HG02588 (cell line): ENCODE data around the gene ATP6V0C.
"Not testable (repeated sequence)": the region's sequence is repeated elsewhere in the genome, so short reads cannot be mapped to it uniquely, and the experiment has no call there.

Experiments used
- ATAC-seq: cut with Tn5 transposase; IDR thresholded peaks from one replicate; pipeline ENCODE4 v1.9.1; 2021; ENCODE audit warnings: mild to moderate bottlenecking, moderate library complexity; ENCODE audit not compliant: unreplicated experiment

ATP6V0C gene

GRCh38 chr16:2527071-2527783, 13.5 kb downstream of the ATP6V0C start:
- no peak for ATAC-seq

DNA sequence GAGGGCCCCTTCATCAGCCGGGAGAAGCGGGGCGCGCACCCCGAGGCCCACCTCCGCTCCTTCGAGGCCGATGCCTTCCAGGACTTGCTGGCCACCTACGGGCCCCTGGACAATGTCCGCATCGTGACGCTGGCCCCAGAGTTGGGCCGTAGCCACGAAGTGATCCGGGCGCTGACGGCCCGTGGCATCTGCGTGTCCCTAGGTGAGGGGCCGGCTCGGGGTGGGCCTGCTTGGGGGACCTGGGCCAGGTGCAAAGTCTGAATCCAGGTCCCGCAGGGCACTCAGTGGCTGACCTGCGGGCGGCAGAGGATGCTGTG, 14.0 kb downstream of the ATP6V0C start:
- no peak for ATAC-seq

GRCh38 chr16:2528161-2529060, 14.7 kb downstream of the ATP6V0C start:
- no peak for ATAC-seq

DNA sequence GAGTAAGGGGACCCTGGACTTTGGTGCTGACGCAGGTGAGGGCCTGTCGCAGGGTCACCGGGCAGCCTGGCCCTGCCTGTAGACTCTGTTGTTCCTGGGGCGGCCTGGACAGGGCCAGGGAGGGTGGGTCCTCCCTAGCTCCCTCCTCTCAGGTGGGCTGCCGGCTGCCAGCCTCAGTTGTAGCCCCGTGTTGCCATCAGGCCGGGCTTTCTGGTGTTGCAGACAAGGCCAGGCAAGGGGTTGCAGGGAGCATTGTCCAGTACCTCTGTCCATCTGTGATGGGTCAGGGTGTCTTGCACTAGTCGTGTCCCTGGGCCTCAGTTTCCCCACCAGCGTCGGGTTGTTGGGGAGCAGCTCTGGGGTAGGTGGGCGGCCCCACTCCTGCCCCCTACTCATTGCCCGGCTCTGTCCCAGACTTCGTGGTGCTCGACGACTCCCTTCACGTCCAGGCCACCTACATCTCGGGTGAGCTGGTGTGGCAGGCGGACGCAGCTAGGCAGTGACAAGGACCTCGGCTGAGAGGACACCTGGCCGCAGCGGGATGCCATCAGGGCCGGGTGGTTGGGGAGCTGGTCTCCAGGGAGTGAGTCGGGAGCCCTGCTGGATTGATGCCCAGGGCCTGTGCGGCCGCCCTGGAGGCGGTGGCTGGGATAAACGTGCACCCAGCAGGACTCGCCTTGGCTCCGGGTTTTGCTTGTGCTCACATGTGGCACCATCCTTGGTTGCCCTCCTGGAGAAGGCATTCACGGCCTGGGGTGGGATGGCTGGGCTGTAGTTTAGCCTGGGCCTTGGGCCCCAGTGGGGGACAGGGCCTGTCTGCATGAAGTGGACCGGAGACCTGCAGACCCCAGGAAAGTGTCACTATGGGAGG, 15.5 kb downstream of the ATP6V0C start:
- ATAC-seq = no peak

DNA sequence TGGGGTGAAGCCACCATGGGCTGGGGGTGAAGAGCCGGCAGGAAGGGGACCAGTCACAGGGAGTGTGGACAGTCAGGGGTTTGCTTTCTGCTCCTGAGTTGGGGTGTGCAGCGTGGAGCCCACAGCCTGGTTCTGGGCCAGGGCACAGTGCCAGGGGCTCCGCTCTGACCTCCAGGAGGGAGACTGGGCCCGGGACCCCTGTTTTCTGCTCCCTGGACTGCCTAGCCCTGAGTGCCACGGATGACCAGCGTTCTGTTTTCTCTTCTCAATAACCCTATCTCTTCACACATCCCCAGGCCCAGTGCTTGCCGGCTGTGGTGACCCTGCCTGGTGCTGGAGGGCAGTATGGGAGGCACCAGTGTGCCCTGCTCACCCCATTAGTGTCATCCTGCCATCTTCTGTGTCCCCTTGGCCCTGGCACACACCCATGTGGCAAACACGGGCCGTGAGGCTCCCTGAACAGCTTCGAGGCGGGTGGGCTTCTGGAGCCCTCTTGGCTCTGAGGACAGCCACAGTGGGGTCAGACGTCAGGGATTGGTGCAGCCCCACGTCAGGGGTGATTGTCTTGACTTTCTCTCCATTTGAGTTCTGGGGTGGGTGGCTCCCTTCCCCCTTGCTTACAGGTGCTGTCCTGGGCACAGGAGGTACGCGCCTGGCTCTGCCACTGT, 16.3 kb downstream of the ATP6V0C start:
- no peak for ATAC-seq

DNA sequence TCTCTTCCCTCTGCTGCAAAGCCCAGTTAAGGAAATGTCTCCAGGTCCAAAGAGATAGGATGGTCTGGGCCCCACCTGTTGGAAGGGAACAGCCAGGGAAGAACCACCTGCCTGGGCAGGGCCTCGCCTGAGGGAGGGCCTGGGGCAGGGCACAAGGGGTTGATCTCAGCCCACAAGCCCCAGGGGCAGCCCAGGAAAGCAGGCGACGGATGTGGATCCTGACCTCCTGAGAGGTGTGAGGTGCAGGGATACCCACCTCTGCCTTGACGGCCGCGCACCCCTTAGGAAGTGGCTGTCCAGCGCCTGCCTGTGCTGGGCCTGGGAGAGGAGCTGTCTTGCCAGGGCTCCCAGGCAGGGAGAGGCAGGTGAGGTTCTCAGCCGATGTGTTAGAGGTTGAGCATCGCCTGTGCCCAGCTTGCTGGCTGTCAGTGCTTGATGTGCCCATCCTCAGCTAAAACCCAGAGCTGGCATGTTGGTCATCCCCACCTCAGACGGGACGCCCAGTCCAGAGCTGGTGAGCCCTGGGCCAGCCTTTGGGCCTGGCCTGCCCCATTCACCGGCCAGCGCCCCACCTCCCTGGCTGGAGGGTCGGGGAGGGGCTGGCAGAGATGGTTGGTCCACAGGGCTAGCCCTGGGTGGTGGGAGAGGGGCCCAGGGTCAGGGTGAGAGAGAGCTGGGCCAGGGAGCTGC, 17.0 kb downstream of the ATP6V0C start:
- ATAC-seq = no peak

DNA sequence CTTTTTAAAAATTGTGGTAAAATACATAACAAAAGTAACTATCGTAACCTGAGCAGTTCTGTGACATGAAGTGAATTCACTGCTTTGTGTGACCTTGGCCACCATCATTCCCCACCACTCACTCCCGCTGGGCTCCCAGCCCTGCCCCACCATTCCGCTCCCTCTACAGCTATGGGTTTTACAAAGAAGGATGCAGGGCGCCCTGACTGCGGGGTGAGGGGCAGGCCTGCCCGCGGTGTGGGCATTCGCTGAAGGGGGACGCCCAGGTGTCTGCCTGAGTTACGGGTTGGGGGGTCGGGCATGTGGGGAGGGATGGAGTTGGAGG, 17.6 kb downstream of the ATP6V0C start, which contains the start of gene CEMP1:
Gene CEMP1 (minus strand): TSS at position 38 of the 325 bp plus-strand sequence. CDS start 335 bp downstream, outside the sequence.
- no peak for ATAC-seq

DNA sequence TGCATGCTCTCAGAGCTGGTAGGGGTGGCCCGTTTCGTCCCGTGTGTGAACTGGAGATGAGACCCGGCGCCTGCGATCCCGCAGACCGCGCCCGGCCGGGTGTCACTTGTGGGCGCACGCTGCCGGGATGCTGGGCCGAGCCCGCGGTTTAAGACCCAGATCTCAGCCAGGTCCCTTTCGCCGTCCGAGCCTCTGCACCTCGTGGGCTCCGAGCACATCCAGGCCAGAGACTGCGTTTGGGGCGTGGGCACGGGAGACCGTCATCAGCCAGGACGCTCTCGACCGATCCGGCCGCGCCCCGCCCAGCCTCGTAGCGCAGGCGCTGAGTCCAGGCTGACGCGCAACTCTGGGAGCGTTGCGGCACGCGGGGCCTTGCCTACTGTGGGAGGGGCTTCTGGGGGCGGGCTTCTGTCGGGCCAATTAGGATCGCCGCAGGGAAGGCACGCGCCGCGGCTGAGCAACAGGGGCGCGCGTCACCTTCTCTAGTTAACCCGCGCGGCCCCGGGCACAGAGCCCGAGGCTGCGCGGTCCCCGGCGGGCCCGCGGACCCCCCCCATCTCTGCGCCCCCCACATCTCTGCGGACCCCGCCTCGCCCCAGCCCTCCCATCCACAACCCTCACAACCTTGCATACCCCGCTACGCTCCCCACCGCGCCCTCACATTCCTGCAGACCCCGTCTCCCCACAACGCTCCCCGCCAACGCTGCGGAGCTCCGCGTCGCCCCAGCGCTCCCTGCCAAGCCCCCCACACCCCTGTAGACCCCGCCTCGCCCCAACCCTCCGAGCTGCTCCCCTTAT, 18.1 kb downstream of the ATP6V0C start:
- peak; percentile 84 for ATAC-seq

DNA sequence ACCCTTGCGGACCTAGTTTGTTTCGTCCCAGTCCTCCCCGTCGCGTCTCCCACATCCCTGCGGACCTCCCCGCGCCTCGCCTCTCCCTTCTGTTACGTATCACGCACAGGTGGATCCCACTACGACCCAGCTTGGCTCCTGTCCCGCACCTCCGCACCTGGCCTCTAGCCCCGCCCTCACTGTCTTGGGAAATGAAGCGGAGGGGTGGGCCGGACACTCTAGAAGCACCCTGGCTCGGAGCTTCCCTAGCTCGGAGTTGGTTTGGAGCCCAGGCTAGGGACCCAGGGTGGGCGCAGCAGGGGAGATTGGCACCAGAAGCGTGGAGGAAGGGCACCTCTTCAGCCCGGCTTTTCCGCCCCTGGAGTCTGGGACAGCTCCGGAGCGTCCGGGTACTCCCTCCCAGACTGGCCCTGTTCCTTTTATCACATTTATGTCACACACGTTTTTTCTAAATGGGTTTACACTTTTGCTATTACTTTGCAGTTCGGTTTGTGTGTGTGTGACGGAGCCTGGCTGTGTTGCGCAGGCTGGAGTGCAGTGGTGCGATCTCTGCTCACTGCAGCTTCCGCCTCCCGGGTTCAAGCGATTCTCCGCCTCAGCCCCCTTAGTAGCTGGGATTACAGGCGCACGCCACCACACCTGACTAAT, 18.9 kb downstream of the ATP6V0C start:
- ATAC-seq = no peak

DNA sequence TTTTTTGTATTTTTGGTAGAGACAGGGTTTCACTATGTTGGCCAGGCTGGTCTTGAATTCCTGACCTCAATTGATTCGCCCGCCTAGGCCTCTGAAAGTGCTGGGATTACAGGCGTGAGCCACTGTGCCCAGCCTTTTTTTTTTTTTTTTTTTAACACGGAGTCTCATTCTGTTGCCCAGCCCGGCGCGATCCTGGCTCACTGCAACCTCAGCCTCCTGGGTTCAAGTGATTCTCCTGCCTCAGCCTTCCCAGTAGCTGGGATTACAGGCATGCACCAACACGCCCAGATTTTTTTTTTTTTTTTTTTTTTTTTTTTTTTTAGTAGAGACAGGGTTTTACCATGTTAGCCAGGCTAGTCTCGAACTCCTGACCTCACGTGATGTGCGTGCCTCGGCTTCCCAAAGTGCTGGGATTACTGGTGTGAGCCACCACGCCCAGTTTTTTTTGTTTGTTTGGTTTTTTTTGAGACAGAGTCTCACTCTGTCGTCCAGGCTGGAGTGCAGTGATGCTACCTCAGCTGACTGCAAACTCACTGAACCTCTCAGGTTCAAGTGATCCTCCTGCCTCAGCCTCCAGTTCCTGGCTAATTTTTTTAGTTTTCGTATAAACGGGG, 19.5 kb downstream of the ATP6V0C start:
- ATAC-seq = not testable (repeated sequence)

DNA sequence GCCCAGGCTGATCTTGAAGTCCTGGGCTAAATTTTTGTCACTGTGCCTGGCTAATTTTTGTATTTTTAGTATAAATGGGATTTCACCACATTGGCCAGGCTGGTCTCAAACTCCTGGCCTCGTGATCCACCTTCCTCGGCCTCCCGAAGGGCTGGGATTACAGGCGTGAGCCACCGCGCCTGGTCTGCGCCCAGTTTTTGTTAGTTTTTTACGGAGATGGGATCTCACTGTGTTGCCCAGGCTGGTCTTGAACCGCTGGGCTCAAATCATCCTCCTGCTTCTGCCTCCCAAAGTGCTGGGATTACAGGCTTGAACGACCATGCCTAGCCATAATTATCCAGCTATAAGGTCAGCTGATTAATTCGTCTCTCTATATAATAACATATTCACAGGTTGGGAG, 20.2 kb downstream of the ATP6V0C start:
- ATAC-seq = no peak

DNA sequence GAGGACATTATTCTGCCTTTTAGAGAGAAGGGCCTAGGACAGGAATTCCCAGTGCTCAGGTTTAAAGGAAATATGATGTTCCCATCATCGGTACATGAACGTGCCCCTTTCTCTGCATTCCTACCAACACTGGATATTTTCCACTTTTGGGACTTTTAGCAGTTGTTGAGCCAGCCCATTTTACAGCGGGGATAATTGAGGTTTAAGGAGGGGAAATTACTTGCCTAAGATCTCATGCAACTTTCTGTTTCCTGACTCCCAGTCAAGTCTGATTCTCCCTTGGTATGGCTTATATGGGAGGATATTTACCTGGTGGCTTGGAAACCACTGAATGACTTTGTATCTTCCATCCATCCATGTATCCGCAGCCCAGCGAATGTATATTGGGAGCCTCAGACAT, 20.6 kb downstream of the ATP6V0C start:
- ATAC-seq = not testable (repeated sequence)

DNA sequence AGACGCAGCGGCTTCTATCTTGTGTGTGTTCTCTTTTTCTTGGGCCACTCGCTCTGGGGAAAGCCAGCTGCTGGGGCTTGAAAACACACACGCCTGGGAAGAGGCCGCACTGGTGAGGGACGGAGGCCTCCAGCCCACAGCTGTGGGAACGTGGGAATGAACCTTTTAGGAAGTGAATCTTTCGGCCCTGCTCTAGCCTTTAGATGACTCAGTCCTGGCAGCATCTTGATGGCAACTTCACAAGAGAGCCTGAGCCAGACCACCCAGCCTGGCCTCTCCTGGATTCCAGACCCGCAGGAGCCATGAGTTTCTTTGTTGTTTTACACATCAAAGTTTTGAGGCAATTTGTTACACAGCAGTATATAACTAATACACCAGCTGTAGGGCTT, 21.9 kb downstream of the ATP6V0C start:
- ATAC-seq = no peak

GRCh38 chr16:2537451-2538379, 24.0 kb downstream of the ATP6V0C start, which contains the start of gene PDPK1:
Gene PDPK1, plus strand, starts transcription at chr16:2538021. Its CDS starts 92 bp downstream, at chr16:2538113.
- ATAC-seq = peak; percentile 82

DNA sequence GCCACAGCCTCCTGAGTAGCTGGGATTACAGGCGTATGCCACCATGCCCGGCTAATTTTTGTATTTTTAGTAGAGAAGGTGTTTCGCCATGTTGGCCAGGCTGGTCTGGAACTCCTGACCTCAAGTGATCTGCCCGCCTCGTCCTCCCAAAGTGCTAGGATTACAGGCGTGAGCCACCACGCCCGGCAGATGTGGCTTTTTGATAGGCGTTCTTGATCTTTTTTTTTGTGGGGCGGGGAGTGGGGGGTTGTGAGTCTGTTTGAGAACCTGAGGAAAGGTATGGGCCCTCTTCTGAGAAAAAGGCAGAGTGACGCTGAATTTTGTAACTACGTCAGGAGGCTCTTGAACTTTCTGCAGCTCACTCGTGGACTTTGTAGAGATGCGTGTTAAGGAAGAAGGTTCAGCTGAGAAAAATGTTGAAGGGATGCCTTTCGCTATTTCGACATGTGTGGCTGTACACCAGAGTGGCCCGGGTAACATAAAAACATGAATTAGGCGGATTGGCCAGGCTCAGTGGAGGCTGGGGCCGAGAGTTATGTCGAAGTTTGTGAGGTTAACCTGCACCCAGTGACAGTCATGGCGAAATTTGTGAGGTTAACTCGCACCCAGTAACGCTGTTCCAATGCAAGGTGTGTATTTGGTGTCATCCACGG, 25.6 kb downstream of the ATP6V0C start:
- ATAC-seq = not testable (repeated sequence)

GRCh38 chr16:2539845-2540458, 26.2 kb downstream of the ATP6V0C start:
- not testable (repeated sequence) for ATAC-seq
